Tibial nerve (tissue), 4 donors: ENCODE results near the gene GOPC.

Experiments
- EP300 ChIP-seq, 2 donors: sonication (generic); formaldehyde crosslinking; IDR thresholded peaks; one replicate each; pipeline ENCODE4 v1.6.1; 2017; ENCODE audit warnings: antibody characterized with exemption in 2 of 2, mild to moderate bottlenecking in 1 of 2
- TF ChIP-seq, protein P1 (sequence below), 5 experiments: fragments of 200-600 bp in 3 of 5; fragments of 450-650 bp in 2 of 5; sonication (generic) in 3 of 5; IDR thresholded peaks; one replicate each; pipeline ENCODE4 v1.5.1; 2016 to 2019; ENCODE audit warnings: antibody characterized with exemption in 5 of 5, mild to moderate bottlenecking in 3 of 5, moderate library complexity in 2 of 5

DNA sequence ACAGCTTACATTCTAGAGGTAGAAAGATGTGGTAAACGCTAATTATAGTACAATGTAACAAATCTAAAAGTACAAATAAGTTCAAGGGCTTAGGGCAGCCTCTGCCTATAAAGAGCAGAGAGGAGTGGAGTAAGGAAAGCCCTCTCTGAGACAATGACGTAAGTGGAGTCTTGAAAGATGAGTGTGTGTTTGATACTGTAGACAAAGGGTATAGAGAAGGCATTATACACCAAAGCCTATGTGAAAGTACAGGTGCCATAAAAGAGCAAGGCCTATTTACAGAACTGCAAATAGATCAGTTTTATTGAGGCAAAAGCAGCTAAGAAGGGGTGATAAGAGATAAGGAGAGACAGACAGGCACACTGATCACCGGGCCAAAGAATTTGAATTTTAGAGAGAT is 10.9 kb downstream of the GOPC start:
- TF ChIP-seq EP300 (IDR thresholded peaks at IDR 0.05), result no peak
- TF ChIP-seq, protein P1, sequence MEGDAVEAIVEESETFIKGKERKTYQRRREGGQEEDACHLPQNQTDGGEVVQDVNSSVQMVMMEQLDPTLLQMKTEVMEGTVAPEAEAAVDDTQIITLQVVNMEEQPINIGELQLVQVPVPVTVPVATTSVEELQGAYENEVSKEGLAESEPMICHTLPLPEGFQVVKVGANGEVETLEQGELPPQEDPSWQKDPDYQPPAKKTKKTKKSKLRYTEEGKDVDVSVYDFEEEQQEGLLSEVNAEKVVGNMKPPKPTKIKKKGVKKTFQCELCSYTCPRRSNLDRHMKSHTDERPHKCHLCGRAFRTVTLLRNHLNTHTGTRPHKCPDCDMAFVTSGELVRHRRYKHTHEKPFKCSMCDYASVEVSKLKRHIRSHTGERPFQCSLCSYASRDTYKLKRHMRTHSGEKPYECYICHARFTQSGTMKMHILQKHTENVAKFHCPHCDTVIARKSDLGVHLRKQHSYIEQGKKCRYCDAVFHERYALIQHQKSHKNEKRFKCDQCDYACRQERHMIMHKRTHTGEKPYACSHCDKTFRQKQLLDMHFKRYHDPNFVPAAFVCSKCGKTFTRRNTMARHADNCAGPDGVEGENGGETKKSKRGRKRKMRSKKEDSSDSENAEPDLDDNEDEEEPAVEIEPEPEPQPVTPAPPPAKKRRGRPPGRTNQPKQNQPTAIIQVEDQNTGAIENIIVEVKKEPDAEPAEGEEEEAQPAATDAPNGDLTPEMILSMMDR (IDR thresholded peaks at IDR 0.05), result no peak
